ENCODE data around the gene ANKHD1. TPM values are rescaled to one million over a fixed set of nuclear protein-coding genes. Genes with fewer than 3 reads are reported as not detected.

The ANKHD1 gene
- total RNA-seq: 100 to 1,000 TPM; 128 to 177 (median 143) TPM

GRCh38 chr5:140401362-140402257, at the start of gene ANKHD1:
TSS of gene ANKHD1 (plus strand) at chr5:140401833. CDS start at chr5:140401968, 135 bp downstream.
- TF ChIP-seq CTCF (IDR thresholded peaks at IDR 0.05; ENCODE audit: low read depth): no peak

GRCh38 chr5:140355546-140355945, 46.1 kb upstream of the ANKHD1 start:
- TF ChIP-seq CTCF (IDR thresholded peaks at IDR 0.05; ENCODE audit: low read depth): no peak

GRCh38 chr5:140356853-140357725, 44.5 kb upstream of the ANKHD1 start:
- no peak for TF ChIP-seq CTCF (IDR thresholded peaks at IDR 0.05; ENCODE audit: low read depth)

GRCh38 chr5:140357726-140358093, 43.9 kb upstream of the ANKHD1 start:
- no peak for TF ChIP-seq CTCF (IDR thresholded peaks at IDR 0.05; ENCODE audit: low read depth)

- no peak for TF ChIP-seq CTCF (IDR thresholded peaks at IDR 0.05; ENCODE audit: low read depth)
Observed at GRCh38 chr5:140358738-140359310, 42.8 kb upstream of the ANKHD1 start.

- TF ChIP-seq CTCF (IDR thresholded peaks at IDR 0.05; ENCODE audit: low read depth): no peak
Observed at GRCh38 chr5:140360101-140360500, 41.5 kb upstream of the ANKHD1 start, which contains the start of gene SLC4A9. TSS of gene SLC4A9 (plus strand) at chr5:140360194. CDS start at chr5:140360237, 43 bp downstream.
